Gastrocnemius medialis (tissue), 4 donors: ENCODE measurements around the gene C16orf95. TPM values are rescaled to one million over a fixed set of nuclear protein-coding genes. Genes with fewer than 3 reads are reported as not detected.

Experiments
- ATAC-seq, 2 donors: fragments of 150-250 bp; one replicate each; pipeline ENCODE4 v1.9.1; 2016
- DNase-seq, 2 donors: peaks; one replicate each; pipeline ENCODE4 v3.0.0-alpha.2; 2019
- H3K27ac ChIP-seq, 4 donors: fragments of 200-600 bp; sonication (generic); 1 replicate in 1 of 4; 2 replicates in 3 of 4; pipeline ENCODE4 v1.5.1; 2016 to 2018; ENCODE audit warnings: mild to moderate bottlenecking in 2 of 4, moderate library complexity in 1 of 4
- H3K27me3 ChIP-seq, 3 donors: fragments of 200-600 bp; sonication (generic) in 2 of 3; 1 replicate in 1 of 3; 2 replicates in 2 of 3; pipeline versions ENCODE4 v1.5.1 to v1.6.0; 2016 to 2019; ENCODE audit warnings: mild to moderate bottlenecking in 1 of 3, moderate library complexity in 1 of 3
- H3K36me3 ChIP-seq, 2 donors: fragments of 200-600 bp; sonication (generic) in 1 of 2; one replicate each; pipeline ENCODE4 v1.5.1; 2017 to 2018
- H3K4me1 ChIP-seq, 2 donors: fragments of 200-600 bp; sonication (generic) in 1 of 2; one replicate each; pipeline ENCODE4 v1.5.1; 2016 to 2017; ENCODE audit warnings: mild to moderate bottlenecking in 2 of 2
- H3K4me3 ChIP-seq, 4 donors: fragments of 200-600 bp; sonication (generic) in 3 of 4; 1 replicate in 1 of 4; 2 replicates in 3 of 4; pipeline ENCODE4 v1.5.1; 2016 to 2019; ENCODE audit warnings: mild to moderate bottlenecking in 2 of 4
- H3K9me3 ChIP-seq, 3 donors: fragments of 200-600 bp; sonication (generic) in 2 of 3; 1 replicate in 1 of 3; 2 replicates in 2 of 3; pipeline ENCODE4 v1.5.1; 2016 to 2019
- CTCF ChIP-seq, 5 experiments: fragments of 450-650 bp in 3 of 5; fragments of 200-600 bp in 2 of 5; sonication (generic) in 2 of 5; IDR thresholded peaks in 4 of 5; conservative IDR thresholded peaks in 1 of 5; 1 replicate in 4 of 5; 2 replicates in 1 of 5; pipeline ENCODE4 v1.5.1; 2016 to 2019; ENCODE audit warnings: antibody characterized with exemption in 5 of 5, mild to moderate bottlenecking in 3 of 5, moderate library complexity in 3 of 5
- POLR2A ChIP-seq, 2 donors: fragments of 450-650 bp; IDR thresholded peaks; one replicate each; pipeline ENCODE4 v1.6.1; 2017; ENCODE audit warnings: antibody characterized with exemption in 2 of 2, mild to moderate bottlenecking in 2 of 2, moderate library complexity in 2 of 2
- in situ Hi-C, 4 donors: fragments of 200-750 bp; cut with MboI; loops; one replicate each; pipeline versions ENCODE4 v1.15.0 to v1.8.0; 2017; ENCODE audit warnings: low sequenced_read_pairs in 4 of 4
- intact Hi-C: fragments of 100-400 bp; cut with DNase I; formaldehyde crosslinking; loops from one replicate; pipeline ENCODE4 v1.15.1; 2023; ENCODE audit warnings: low total_unique reads
- total RNA-seq, 4 donors: library from RNA; depleted of rRNA; stranded (reverse); fragments of >200 nt; gene quantifications; one replicate each; pipeline versions ENCODE4 v1.1.0 to v1.2.3, GENCODE V29; 2016

The C16orf95 gene
- total RNA-seq, 4 donors from 2014 or later, result 0.22 to 3.8 (median 1.3) TPM

- Histone ChIP-seq H3K9me3 (no peaks in the 10 kb centered on the region), H3K27me3 (no peaks in the 10 kb centered on the region), H3K4me1 (peaks cover 32 to 36% of the 10 kb centered on the region in 2 donors), H3K27ac (no peak overlapping the region), H3K4me3 (no peak overlapping the region), H3K36me3 (no peaks in the 10 kb centered on the region)
- in situ Hi-C loops (loop anchor here in 1 of 4 donors (10.0 kb wide), 1 partner anchor 53 kb away; no protein-coding TSS in a partner anchor), intact Hi-C loops (no loop called here)
- DNase-seq, result no peak
- TF ChIP-seq POLR2A (IDR thresholded peaks at IDR 0.05) (no peak), CTCF (IDR thresholded peaks at IDR 0.05 in 4 of 5, conservative IDR thresholded peaks at IDR 0.05 in 1 of 5) (no peak)
- no peak for ATAC-seq
Measured at GRCh38 chr16:87321336-87322107, 4.3 kb upstream of the C16orf95 start.

- in situ Hi-C loops, result loop anchor here in 1 of 4 donors (10.0 kb wide), 1 partner anchor 54 kb away; no protein-coding TSS in a partner anchor
- peaks cover 28 to 31% of the 10 kb centered on the region in 2 donors for H3K4me1 ChIP-seq
- no peak for ATAC-seq
- intact Hi-C loops, result no loop called here
- no peaks in the 10 kb centered on the region for H3K27me3 ChIP-seq
- H3K36me3 ChIP-seq, result no peaks in the 10 kb centered on the region
- DNase-seq, result no peak
- TF ChIP-seq POLR2A (IDR thresholded peaks at IDR 0.05), result no peak
- TF ChIP-seq CTCF (IDR thresholded peaks at IDR 0.05 in 4 of 5, conservative IDR thresholded peaks at IDR 0.05 in 1 of 5), result no peak
- no peak overlapping the region for H3K4me3 ChIP-seq
- no peaks in the 10 kb centered on the region for H3K9me3 ChIP-seq
- H3K27ac ChIP-seq, result no peak overlapping the region
Measured at GRCh38 chr16:87320510-87321227, 3.5 kb upstream of the C16orf95 start.

GRCh38 chr16:87319997-87320491 is 2.9 kb upstream of the C16orf95 start:
- no peak for DNase-seq
- peak overlapping the region in 1 of 4 donors; percentile 33 for H3K27ac ChIP-seq
- no peaks in the 10 kb centered on the region for H3K36me3 ChIP-seq
- in situ Hi-C loops (loop anchor here (5.0 to 10.0 kb wide), 3 partner anchors 55 to 75 kb away; partner anchors contain the start of gene MAP1LC3B (in 4 of the 4)), intact Hi-C loops (loop anchor here (5.0 to 10.0 kb wide), 3 partner anchors 32 to 225 kb away; no protein-coding TSS in a partner anchor)
- H3K4me1 ChIP-seq, result peaks cover 23 to 25% of the 10 kb centered on the region in 2 donors
- no peaks in the 10 kb centered on the region for H3K9me3 ChIP-seq
- ATAC-seq, result no peak
- TF ChIP-seq POLR2A (IDR thresholded peaks at IDR 0.05) (no peak), CTCF (IDR thresholded peaks at IDR 0.05 in 4 of 5, conservative IDR thresholded peaks at IDR 0.05 in 1 of 5) (no peak)
- no peak overlapping the region for H3K4me3 ChIP-seq
- H3K27me3 ChIP-seq, result no peaks in the 10 kb centered on the region

GRCh38 chr16:87319011-87319410 is 1.8 kb upstream of the C16orf95 start:
- DNase-seq, result no peak
- no peaks in the 10 kb centered on the region for H3K9me3 ChIP-seq
- no peaks in the 10 kb centered on the region for H3K27me3 ChIP-seq
- TF ChIP-seq POLR2A (IDR thresholded peaks at IDR 0.05), result no peak
- no peak for TF ChIP-seq CTCF (IDR thresholded peaks at IDR 0.05 in 4 of 5, conservative IDR thresholded peaks at IDR 0.05 in 1 of 5)
- ATAC-seq, result no peak
- no peak overlapping the region for H3K4me3 ChIP-seq
- H3K36me3 ChIP-seq, result no peaks in the 10 kb centered on the region
- in situ Hi-C loops, result loop anchor here (5.0 to 10.0 kb wide), 2 partner anchors 73 to 76 kb away; partner anchors contain the start of gene MAP1LC3B (in 4 of the 4)
- intact Hi-C loops, result loop anchor here (5.0 to 10.0 kb wide), 3 partner anchors 33 to 226 kb away; no protein-coding TSS in a partner anchor
- H3K27ac ChIP-seq, result peak overlapping the region in 2 of 4 donors; percentile 93 to 99
- peaks cover 14 to 15% of the 10 kb centered on the region in 2 donors for H3K4me1 ChIP-seq
